Ovary (tissue), 3 donors: ENCODE data around the gene PTPRG.

Source experiments
- POLR2A ChIP-seq: fragments of 450-650 bp; IDR thresholded peaks from one replicate; pipeline ENCODE4 v1.6.1; 2017; ENCODE audit warnings: antibody characterized with exemption, mild to moderate bottlenecking, moderate library complexity
- TF ChIP-seq, protein P1 (sequence below), 3 donors: fragments of 450-650 bp in 2 of 3; fragments of 200-600 bp in 1 of 3; IDR thresholded peaks; one replicate each; pipeline versions ENCODE4 v1.5.1 to v1.8.0; 2016 to 2022; ENCODE audit warnings: antibody characterized with exemption in 3 of 3, mild to moderate bottlenecking in 1 of 3
- donor health status: DM: no; HTN: no; CAD: no.

DNA sequence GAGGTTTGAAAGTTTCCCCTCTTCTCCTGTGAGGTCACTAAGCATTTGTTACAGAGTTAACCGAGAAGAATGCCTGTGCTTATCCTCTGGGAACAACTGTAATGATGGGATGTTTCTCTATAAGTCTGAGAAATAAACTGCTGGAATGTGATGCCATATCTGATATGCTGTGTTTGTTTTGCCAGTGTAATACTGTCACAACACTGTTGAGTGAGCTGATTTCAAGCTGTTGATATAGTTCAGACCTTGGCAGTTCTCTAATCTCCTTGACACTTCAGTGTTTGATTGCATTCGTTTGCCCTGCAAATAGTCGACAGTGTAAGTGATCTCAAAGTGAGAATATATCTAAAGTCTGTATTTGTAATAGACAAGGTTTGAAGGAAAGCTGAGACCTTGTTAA lies 73.3 kb downstream of the PTPRG start:
- TF ChIP-seq, protein P1, sequence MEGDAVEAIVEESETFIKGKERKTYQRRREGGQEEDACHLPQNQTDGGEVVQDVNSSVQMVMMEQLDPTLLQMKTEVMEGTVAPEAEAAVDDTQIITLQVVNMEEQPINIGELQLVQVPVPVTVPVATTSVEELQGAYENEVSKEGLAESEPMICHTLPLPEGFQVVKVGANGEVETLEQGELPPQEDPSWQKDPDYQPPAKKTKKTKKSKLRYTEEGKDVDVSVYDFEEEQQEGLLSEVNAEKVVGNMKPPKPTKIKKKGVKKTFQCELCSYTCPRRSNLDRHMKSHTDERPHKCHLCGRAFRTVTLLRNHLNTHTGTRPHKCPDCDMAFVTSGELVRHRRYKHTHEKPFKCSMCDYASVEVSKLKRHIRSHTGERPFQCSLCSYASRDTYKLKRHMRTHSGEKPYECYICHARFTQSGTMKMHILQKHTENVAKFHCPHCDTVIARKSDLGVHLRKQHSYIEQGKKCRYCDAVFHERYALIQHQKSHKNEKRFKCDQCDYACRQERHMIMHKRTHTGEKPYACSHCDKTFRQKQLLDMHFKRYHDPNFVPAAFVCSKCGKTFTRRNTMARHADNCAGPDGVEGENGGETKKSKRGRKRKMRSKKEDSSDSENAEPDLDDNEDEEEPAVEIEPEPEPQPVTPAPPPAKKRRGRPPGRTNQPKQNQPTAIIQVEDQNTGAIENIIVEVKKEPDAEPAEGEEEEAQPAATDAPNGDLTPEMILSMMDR (IDR thresholded peaks at IDR 0.05), result no peak
- no peak for TF ChIP-seq POLR2A
